ENCODE results near the gene ALKBH1.

DNA sequence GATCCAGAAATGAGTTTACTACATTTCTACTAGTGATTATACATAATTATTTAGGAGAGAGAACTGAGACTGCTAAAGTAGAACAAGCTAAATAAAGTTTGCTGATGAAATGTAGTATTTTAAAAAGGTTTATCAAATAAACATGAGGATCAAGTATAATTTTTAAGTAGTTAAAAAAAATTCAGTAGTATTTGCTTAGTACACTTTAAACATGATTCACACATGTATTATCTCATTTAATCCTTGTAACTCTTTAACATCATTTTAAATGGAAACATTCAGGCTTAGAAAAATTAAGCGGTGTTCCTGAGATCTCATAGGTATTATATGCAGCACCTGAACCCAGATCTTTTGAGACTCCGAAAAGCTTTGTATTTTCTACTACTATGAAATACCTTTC lies 44.4 kb upstream of the ALKBH1 start:
- TF ChIP-seq CTCF (IDR thresholded peaks at IDR 0.05) = no peak
- no peak for TF ChIP-seq POLR2A (IDR thresholded peaks at IDR 0.05)
- no peak for TF ChIP-seq POLR2AphosphoS5 (IDR thresholded peaks at IDR 0.05)
- no peak for TF ChIP-seq EP300 (IDR thresholded peaks at IDR 0.05)
